ENCODE data around the gene TOR4A. TPM values are rescaled to one million over a fixed set of nuclear protein-coding genes. Genes with fewer than 3 reads are reported as not detected.

TOR4A gene
- total and polyA plus RNA-seq, 9 of the 15 experiments (the other 6 are each of a cell fraction or from before 2014, with no cell fraction given), result 3.9 to 49.2 (median 8.8) TPM

DNA sequence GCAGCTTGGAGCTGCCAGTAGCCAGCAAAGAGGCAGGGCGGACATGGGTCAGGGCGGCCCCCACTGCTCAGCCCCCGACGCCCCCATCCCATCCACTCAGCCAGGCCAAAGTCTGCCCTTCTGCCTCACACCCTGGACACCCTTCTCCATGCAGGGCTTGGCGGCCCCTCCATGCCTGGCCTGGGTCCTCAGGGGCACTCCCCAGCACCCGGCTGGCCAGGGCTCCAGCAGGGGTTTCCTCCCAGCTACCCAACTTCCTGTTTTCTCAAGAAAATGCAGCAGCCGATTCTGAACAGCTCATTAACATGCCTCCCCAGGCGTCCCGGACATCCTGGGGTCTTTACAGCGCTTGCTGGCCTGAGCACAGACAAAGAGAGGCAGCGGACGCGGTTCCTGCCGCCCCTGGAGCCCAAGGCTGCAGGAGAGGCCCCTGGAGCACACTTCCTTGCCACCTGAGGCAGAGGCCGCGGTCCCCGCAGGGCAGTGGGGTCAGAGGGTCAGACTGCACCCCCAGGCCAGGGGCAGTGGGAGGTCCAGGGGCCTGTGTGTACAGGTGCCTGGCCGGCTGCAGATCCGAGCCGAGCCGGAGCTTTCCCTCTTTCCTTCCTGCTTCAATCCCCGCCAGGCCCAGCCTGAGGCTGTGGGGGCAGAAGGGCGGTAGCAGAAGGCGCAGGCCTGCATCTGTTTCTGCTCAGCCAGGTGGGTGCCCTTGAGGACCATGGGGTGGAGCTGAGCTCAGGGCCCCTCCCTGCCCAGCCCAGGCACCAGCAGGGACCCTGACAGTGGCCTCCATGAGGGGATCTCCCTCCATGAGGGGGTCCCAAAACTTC is 43.2 kb downstream of the TOR4A start:
- no peak for FAIRE-seq
- no peak overlapping the region for H3K4me2 ChIP-seq (ENCODE audit: insufficient read depth, low read length)

DNA sequence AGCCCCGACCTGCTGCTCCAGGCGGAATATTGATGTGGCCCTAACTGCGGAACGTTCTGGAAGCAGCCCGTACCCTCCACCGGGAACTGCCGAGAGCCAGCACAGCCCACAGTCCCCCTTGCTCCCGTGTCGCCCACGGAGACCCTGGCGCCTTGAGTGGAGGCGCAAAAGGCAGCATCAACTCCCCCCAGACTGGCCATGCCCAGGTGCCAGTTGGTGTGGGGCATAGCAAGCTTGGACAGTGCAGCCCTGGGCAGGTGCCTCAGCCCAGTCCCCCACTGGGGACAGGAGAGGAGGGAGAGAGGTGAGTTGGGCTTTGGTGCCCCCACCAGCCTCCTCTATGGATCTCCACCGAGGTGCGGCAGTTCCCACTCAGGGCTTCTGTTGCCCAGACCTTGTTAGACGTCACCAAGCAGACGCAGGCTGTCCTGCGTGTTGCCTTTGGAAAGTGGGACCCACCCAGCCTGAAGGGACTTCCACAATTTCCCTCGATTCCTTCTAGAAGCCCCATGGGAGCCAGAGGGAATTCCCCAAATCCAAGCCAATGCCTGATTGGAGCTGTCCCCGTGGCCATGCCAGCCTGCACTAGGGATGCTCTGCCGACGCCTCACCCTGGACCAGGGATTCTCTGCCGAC is 44.3 kb downstream of the TOR4A start:
- ChIA-PET CTCF (ENCODE audit: low intra/inter-chr PET ratio) (interaction anchor here (0.6 kb wide), 1 partner anchor 20 kb away, joined by 3 read pairs; the partner anchor contains the start of gene NRARP), POLR2A (interaction anchor here (0.6 kb wide), 1 partner anchor 146 kb away, joined by 6 read pairs; no protein-coding TSS in a partner anchor)
- peaks cover 1 to 50% of the 10 kb centered on the region in 2 experiments; a peak in 4 of 5 replicates for H3K4me1 ChIP-seq (replicated peaks in 1 of 2; ENCODE audit: control insufficient read depth in 2 of 2, insufficient read depth in 2 of 2, low read length in 2 of 2)
- no peaks in the 10 kb centered on the region for H3K9me3 ChIP-seq (replicated peaks; ENCODE audit: control insufficient read depth, insufficient read depth, low read depth, low read length)
- no peak overlapping the region for H2AFZ ChIP-seq (ENCODE audit: low read depth, low read length)
- ATAC-seq (no peak), FAIRE-seq (no peak), DNase-seq (ENCODE audit: extremely low read depth in 1 of 4, low spot score in 3 of 4) (no peak)
- H3K27me3 ChIP-seq (ENCODE audit: control insufficient read depth in 2 of 2, insufficient read depth in 2 of 2, low read length in 2 of 2), result peaks cover 9 to 12% of the 10 kb centered on the region in 2 experiments; a peak in 3 of 5 replicates
- no peak overlapping the region for H3K4me2 ChIP-seq (ENCODE audit: insufficient read depth, low read length)
- no peak overlapping the region; a peak in 1 of 4 replicates for H3K9ac ChIP-seq (ENCODE audit: insufficient read depth in 1 of 2, low read depth in 2 of 2, low read length in 2 of 2)
- no peak overlapping the region for H3K4me3 ChIP-seq
- intact Hi-C loops (cut with micrococcal nuclease) (no loop called here), in situ Hi-C loops (cut with MboI) (no loop called here)
- H3K79me2 ChIP-seq (ENCODE audit: control insufficient read depth, insufficient read depth, low read length), result no peaks in the 10 kb centered on the region
- no peaks in the 10 kb centered on the region for H4K20me1 ChIP-seq (replicated peaks; ENCODE audit: control insufficient read depth, insufficient read depth, low read length)
- 49% methylated on average over 22 of the region's 22 CpGs for WGBS (ENCODE audit: insufficient coverage, low coverage, missing lambda C conversion rate)
- H3K9me1 ChIP-seq (ENCODE audit: control insufficient read depth, insufficient read depth, low read length), result no peaks in the 10 kb centered on the region
- BruUV-seq (replicated peaks), result no TSS peak
- no peak overlapping the region for H3K27ac ChIP-seq (ENCODE audit: extremely low read depth, low read depth, low read length)
- no peaks in the 10 kb centered on the region for H3K36me3 ChIP-seq (ENCODE audit: control insufficient read depth, insufficient read depth, low read length)
- TF ChIP-seq RFX5 (IDR thresholded peaks at IDR 0.05; ENCODE audit: low read depth, low read length), result no peak
- TF ChIP-seq RB1 (IDR thresholded peaks at IDR 0.05; ENCODE audit: low read depth), result no peak
- TF ChIP-seq EWSR1 (IDR thresholded peaks at IDR 0.05; ENCODE audit: borderline replicate concordance, low read depth, partially characterized antibody), result no peak
- TF ChIP-seq, protein P1, sequence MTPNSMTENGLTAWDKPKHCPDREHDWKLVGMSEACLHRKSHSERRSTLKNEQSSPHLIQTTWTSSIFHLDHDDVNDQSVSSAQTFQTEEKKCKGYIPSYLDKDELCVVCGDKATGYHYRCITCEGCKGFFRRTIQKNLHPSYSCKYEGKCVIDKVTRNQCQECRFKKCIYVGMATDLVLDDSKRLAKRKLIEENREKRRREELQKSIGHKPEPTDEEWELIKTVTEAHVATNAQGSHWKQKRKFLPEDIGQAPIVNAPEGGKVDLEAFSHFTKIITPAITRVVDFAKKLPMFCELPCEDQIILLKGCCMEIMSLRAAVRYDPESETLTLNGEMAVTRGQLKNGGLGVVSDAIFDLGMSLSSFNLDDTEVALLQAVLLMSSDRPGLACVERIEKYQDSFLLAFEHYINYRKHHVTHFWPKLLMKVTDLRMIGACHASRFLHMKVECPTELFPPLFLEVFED (CRISPR knock-in tag; conservative IDR thresholded peaks at IDR 0.05), result no peak
- no peak for TF ChIP-seq TCFL5 (CRISPR knock-in tag; conservative IDR thresholded peaks at IDR 0.05)
- no peak for TF ChIP-seq XRCC5 (IDR thresholded peaks at IDR 0.05; ENCODE audit: low read depth, low read length)
- no peak for TF ChIP-seq SNIP1 (IDR thresholded peaks at IDR 0.05; ENCODE audit: low read depth)
- TF ChIP-seq SRSF9 (IDR thresholded peaks at IDR 0.05; ENCODE audit: borderline replicate concordance, low read depth, low read length), result no peak
- TF ChIP-seq HNRNPK (IDR thresholded peaks at IDR 0.05; ENCODE audit: low read depth, low read length, poor library complexity, severe bottlenecking), result no peak
- TF ChIP-seq ZBTB7A (IDR thresholded peaks at IDR 0.05; ENCODE audit: borderline replicate concordance, control insufficient read depth, low read depth, low read length), result no peak

More for the DNA sequence above, 43.2 kb downstream of the TOR4A start:
- DNase-seq (ENCODE audit: extremely low read depth in 1 of 4, low spot score in 3 of 4), result peak in 1 of 4 experiments; percentile 9
- in situ Hi-C loops (cut with MboI), result no loop called here
- Histone ChIP-seq H3K9ac (ENCODE audit: insufficient read depth in 1 of 2, low read depth in 2 of 2, low read length in 2 of 2) (peak overlapping the region in 1 of 2 experiments; percentile 45; a peak in 1 of 4 replicates), H3K4me3 (no peak overlapping the region), H3K9me3 (replicated peaks; ENCODE audit: control insufficient read depth, insufficient read depth, low read depth, low read length) (no peaks in the 10 kb centered on the region), H3K27ac (ENCODE audit: extremely low read depth, low read depth, low read length) (no peak overlapping the region), H2AFZ (ENCODE audit: low read depth, low read length) (peak overlapping the region; percentile 32; the same call in 1 of the 2 replicates), H4K20me1 (replicated peaks; ENCODE audit: control insufficient read depth, insufficient read depth, low read length) (no peaks in the 10 kb centered on the region), H3K27me3 (ENCODE audit: control insufficient read depth in 2 of 2, insufficient read depth in 2 of 2, low read length in 2 of 2) (peaks cover 2 to 3% of the 10 kb centered on the region in 2 experiments; a peak in 1 of 5 replicates), H3K79me2 (ENCODE audit: control insufficient read depth, insufficient read depth, low read length) (no peaks in the 10 kb centered on the region), H3K9me1 (ENCODE audit: control insufficient read depth, insufficient read depth, low read length) (no peaks in the 10 kb centered on the region), H3K36me3 (ENCODE audit: control insufficient read depth, insufficient read depth, low read length) (no peaks in the 10 kb centered on the region), H3K4me1 (replicated peaks in 1 of 2; ENCODE audit: control insufficient read depth in 2 of 2, insufficient read depth in 2 of 2, low read length in 2 of 2) (peaks cover 6 to 60% of the 10 kb centered on the region in 2 experiments)
- intact Hi-C loops (cut with micrococcal nuclease), result no loop called here
- ATAC-seq, result no peak
- ChIA-PET POLR2A (no interaction called here), CTCF (ENCODE audit: low intra/inter-chr PET ratio) (no interaction called here)
- TF ChIP-seq SPI1 (IDR thresholded peaks at IDR 0.05; ENCODE audit: borderline replicate concordance, low read depth, low read length), result peak; percentile 45; the same call in 1 of the 2 replicates
- TF ChIP-seq HNRNPUL1 (IDR thresholded peaks at IDR 0.05; ENCODE audit: low read length), result no peak
- TF ChIP-seq ZFX (CRISPR knock-in tag; IDR thresholded peaks at IDR 0.05), result peak; percentile 10; the same call in 1 of the 2 replicates
- no peak for TF ChIP-seq BCL6 (CRISPR knock-in tag; IDR thresholded peaks at IDR 0.05)
- no peak for TF ChIP-seq ZNF717 (CRISPR knock-in tag; IDR thresholded peaks at IDR 0.05)
- no peak for TF ChIP-seq CXXC5 (CRISPR knock-in tag; IDR thresholded peaks at IDR 0.05)
- 30% methylated on average over 21 of the region's 24 CpGs for WGBS (ENCODE audit: insufficient coverage, low coverage, missing lambda C conversion rate)
- no TSS peak for BruUV-seq (replicated peaks)
